ENCODE results near the gene TOMM40L. TPM values are rescaled to one million over a fixed set of nuclear protein-coding genes. Genes with fewer than 3 reads are reported as not detected.

Gene TOMM40L
- total RNA-seq, 1 experiment from 2014 or later: 6.7 TPM

GRCh38 chr1:161196521-161197451, 29.1 kb upstream of the TOMM40L start:
- no peaks in the 10 kb centered on the region for H3K27me3 ChIP-seq (ENCODE audit: insufficient read depth, low read depth)
- no TSS peak for BruUV-seq (replicated peaks)

GRCh38 chr1:161197560-161198193, 28.2 kb upstream of the TOMM40L start:
- no peak overlapping the region for H3K4me3 ChIP-seq
- H3K79me2 ChIP-seq (ENCODE audit: low read depth): peaks cover 3% of the 10 kb centered on the region; the same call in 1 of the 2 replicates
- peak overlapping the region; percentile 54 for H3K4me2 ChIP-seq
- H4K20me1 ChIP-seq (ENCODE audit: insufficient read depth): no peaks in the 10 kb centered on the region
- TF ChIP-seq EZH2 (IDR thresholded peaks at IDR 0.05; ENCODE audit: low read depth): no peak
- no peak for TF ChIP-seq CTCF (conservative IDR thresholded peaks at IDR 0.05)
- H3K27me3 ChIP-seq (ENCODE audit: insufficient read depth, low read depth): no peaks in the 10 kb centered on the region
- CTCF ChIA-PET: interaction anchor here (0.7 to 1.1 kb wide), 2 partner anchors 28 to 192 kb away, joined by 3 read pairs; partner anchors contain the start of gene TOMM40L
- peaks cover 13% of the 10 kb centered on the region for H3K4me1 ChIP-seq (replicated peaks; ENCODE audit: insufficient read depth)
- H3K9me3 ChIP-seq (ENCODE audit: insufficient read depth, low read depth): no peaks in the 10 kb centered on the region
- no peak for DNase-seq
- H3K9me2 ChIP-seq (ENCODE audit: insufficient read depth): no peaks in the 10 kb centered on the region
- peaks cover 10% of the 10 kb centered on the region; the same call in 1 of the 2 replicates for H3F3A ChIP-seq (ENCODE audit: insufficient read depth, low read depth)
- H3K27ac ChIP-seq: no peak overlapping the region
- H2AFZ ChIP-seq: no peak overlapping the region
- POLR2A ChIA-PET (ENCODE audit: unreplicated experiment): no interaction called here
- no peaks in the 10 kb centered on the region for H3K36me3 ChIP-seq (ENCODE audit: low read depth)
- BruUV-seq (replicated peaks): no TSS peak
- intact Hi-C loops (cut with micrococcal nuclease; ENCODE audit: unreplicated experiment): no loop called here

More at GRCh38 chr1:161196521-161197451, 29.1 kb upstream of the TOMM40L start:
- Histone ChIP-seq H2AFZ (no peak overlapping the region), H3F3A (ENCODE audit: insufficient read depth, low read depth) (peaks cover 5% of the 10 kb centered on the region; the same call in 1 of the 2 replicates), H3K79me2 (ENCODE audit: low read depth) (no peaks in the 10 kb centered on the region), H3K9me3 (ENCODE audit: insufficient read depth, low read depth) (no peaks in the 10 kb centered on the region), H3K4me2 (no peak overlapping the region), H4K20me1 (ENCODE audit: insufficient read depth) (no peaks in the 10 kb centered on the region), H3K27ac (no peak overlapping the region), H3K4me1 (replicated peaks; ENCODE audit: insufficient read depth) (peaks cover 13% of the 10 kb centered on the region), H3K4me3 (no peak overlapping the region), H3K9me2 (ENCODE audit: insufficient read depth) (no peaks in the 10 kb centered on the region), H3K36me3 (ENCODE audit: low read depth) (no peaks in the 10 kb centered on the region)
- ChIA-PET CTCF (no interaction called here), POLR2A (ENCODE audit: unreplicated experiment) (no interaction called here)
- TF ChIP-seq EZH2 (IDR thresholded peaks at IDR 0.05; ENCODE audit: low read depth): no peak
- TF ChIP-seq CTCF (conservative IDR thresholded peaks at IDR 0.05): no peak
- intact Hi-C loops (cut with micrococcal nuclease; ENCODE audit: unreplicated experiment): no loop called here
- DNase-seq: no peak

- CTCF ChIA-PET: interaction anchor here (0.7 to 1.1 kb wide), 2 partner anchors 27 to 191 kb away, joined by 3 read pairs; partner anchors contain the start of gene TOMM40L
- Histone ChIP-seq H3K79me2 (ENCODE audit: low read depth) (peaks cover 9% of the 10 kb centered on the region), H3K9me2 (ENCODE audit: insufficient read depth) (no peaks in the 10 kb centered on the region), H3K27ac (no peak overlapping the region), H3K9me3 (ENCODE audit: insufficient read depth, low read depth) (no peaks in the 10 kb centered on the region), H2AFZ (no peak overlapping the region), H3F3A (ENCODE audit: insufficient read depth, low read depth) (peaks cover 13% of the 10 kb centered on the region; the same call in 1 of the 2 replicates), H3K4me3 (no peak overlapping the region), H3K27me3 (ENCODE audit: insufficient read depth, low read depth) (no peaks in the 10 kb centered on the region), H4K20me1 (ENCODE audit: insufficient read depth) (no peaks in the 10 kb centered on the region), H3K4me2 (peak overlapping the region; percentile 54), H3K36me3 (ENCODE audit: low read depth) (no peaks in the 10 kb centered on the region), H3K4me1 (replicated peaks; ENCODE audit: insufficient read depth) (peaks cover 19% of the 10 kb centered on the region)
- no TSS peak for BruUV-seq (replicated peaks)
- POLR2A ChIA-PET (ENCODE audit: unreplicated experiment): no interaction called here
- TF ChIP-seq CTCF (conservative IDR thresholded peaks at IDR 0.05) (no peak), EZH2 (IDR thresholded peaks at IDR 0.05; ENCODE audit: low read depth) (no peak)
- intact Hi-C loops (cut with micrococcal nuclease; ENCODE audit: unreplicated experiment): no loop called here
- peak; percentile 56 to 76 for DNase-seq
Observed at GRCh38 chr1:161198194-161198896, 27.5 kb upstream of the TOMM40L start.
